Left kidney (tissue), 2 donors: Measurements from ENCODE around the gene MEIS2. TPM values are rescaled to one million over a fixed set of nuclear protein-coding genes. Genes with fewer than 3 reads are reported as not detected.

Source experiments
- DNase-seq: peaks from one replicate; pipeline ENCODE4 v3.0.0-alpha.2; 2013
- polyA plus RNA-seq: library from polyadenylated mRNA; unstranded; fragments of 120-200 nt; gene quantifications from one replicate; pipeline ENCODE4 v1.2.1, GENCODE V29; 2013; ENCODE audit not compliant: insufficient read length

Gene MEIS2
- polyA plus RNA-seq, 1 donor: 178 TPM

DNA sequence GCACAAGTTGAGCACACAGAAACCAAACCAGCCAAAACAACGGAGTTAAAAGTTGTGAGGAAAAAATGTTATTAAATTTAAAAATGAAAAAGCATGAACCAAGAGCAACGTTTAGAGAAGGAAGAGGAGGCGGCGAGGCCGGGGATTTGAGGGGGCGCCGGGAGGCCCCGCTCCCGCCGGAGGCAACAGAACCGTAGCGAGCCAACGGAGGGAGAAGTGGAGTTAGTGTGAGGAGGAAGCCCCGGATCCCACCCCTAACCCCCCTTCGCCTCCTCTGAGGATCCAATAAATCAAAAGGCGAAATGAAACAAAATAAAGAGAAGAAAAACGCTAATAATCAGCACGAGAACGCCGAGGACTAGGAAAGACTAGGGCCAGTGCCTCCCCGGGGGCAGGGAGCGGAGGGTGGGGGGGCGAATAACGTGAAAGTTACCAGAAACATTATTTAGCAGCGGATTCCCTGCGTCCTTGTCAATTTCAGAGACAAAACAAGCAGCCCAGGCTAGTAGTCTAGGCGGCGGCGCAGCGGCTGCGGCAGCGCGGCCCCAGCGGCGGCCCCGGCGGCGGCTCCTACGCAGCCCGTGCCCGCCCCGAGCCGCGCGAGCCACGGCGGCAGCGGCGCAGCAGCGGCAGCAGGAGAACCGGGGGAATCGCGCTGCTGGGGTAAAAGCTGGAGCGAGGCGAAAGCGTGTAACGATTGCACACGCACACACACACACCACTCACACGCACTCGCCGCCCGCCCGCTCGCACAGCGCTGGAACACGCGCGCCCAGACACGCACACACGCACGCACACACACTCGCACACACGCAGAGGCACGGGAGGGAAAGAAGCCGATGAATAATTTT lies 1.7 kb downstream of the MEIS2 start:
- no peak for DNase-seq

DNA sequence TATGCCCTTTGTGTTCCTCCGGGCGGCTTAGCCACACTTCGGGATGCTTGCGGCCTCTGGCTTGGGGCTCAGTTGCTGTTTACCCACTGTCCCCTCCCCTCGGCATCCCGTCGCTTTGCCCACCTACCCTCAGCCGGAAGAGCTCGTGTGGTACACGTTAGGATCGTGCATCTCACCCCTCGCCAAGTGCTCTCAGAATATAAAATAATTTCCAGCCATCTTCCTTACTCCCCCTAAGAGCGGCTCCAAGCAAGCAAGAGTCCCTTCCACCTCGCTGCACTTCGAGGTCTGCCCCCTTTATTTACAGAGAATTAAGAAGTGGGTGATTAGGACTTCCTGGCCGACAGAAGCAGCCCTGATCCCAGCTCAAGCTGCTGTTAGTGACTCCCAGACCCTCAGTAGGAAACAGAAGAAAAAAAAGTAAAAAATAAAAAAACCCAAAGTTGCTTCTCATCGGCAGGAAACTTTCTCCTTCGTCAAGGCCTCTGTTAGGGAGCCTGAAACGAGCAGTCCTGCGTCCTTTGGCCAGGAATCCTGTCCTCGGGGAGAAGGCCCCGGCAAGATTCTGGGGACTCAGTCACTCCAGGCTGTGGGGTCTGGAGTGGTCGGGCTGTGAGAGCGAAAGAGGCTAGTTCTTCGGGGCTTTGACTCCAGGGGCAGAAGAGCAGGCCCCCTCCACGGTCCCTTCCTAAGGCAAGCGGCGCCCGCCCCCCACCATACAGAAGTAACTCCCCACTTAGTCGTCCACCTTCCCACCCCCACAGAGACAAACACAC lies 3.0 kb downstream of the MEIS2 start:
- no peak for DNase-seq

DNA sequence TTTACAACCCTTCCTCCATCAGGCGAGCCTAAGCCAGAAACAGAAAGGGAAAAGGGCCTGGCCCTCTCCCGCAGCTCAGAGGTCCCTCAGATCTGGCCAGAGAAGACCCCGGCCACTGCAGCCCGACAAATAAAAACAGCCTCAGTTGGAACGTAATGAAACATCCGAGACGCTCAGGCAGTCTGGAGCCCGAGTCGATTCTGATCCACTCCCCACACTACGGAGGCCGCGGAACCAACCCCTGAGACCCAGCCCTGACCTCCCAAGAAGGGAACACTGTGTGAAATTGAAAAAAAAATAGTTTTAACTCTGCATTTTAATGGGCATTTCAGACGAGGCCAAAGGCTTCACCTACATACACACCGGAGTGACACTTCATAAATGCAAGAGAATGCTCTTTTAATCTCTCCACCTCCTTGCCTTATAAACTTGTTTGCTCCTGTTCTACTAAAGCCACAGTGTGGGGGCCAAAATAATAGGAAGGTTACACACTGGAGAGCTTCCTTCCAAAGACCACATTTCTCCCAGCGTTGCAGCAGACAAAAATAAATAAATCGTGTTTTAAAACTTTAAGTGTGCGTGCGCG lies 3.7 kb downstream of the MEIS2 start:
- no peak for DNase-seq

DNA sequence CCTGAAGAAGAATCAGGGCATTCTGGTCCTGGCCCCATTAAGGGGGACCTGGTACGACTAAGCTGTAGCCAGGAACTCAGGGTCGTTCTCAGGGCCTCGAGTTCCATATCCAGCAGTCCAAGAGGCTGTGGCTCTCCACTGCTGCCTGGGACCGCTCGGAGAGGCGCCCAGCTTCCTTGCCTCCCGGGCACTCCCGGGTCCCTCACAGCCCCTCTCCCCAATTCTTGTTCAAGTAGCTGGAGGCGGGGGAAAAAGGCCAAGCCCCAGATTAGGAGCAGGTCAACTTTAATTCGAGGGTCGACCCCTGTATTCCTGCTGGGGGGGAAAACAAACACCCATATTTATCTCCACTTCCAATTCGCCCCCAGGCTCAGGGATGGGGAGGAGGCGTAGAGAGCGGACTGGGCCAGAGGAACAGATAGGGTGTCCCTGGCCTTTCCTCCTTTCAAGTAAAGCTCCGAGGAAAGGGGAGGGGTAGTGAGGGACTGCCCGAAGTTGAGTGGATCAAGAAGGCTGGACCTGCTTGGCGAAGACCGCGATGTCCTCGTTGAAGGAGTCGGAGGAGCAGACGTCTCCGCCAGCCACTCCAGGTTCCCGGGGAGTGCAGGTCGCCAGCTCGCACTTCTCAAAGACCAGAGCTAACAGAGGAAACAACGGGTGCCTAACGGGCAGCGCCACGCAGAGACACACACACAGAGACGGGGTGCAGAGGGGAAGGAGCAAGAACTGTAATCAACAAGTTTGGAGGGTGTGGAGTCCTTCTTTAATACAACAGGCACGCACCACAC lies 4.4 kb downstream of the MEIS2 start:
- DNase-seq: no peak

DNA sequence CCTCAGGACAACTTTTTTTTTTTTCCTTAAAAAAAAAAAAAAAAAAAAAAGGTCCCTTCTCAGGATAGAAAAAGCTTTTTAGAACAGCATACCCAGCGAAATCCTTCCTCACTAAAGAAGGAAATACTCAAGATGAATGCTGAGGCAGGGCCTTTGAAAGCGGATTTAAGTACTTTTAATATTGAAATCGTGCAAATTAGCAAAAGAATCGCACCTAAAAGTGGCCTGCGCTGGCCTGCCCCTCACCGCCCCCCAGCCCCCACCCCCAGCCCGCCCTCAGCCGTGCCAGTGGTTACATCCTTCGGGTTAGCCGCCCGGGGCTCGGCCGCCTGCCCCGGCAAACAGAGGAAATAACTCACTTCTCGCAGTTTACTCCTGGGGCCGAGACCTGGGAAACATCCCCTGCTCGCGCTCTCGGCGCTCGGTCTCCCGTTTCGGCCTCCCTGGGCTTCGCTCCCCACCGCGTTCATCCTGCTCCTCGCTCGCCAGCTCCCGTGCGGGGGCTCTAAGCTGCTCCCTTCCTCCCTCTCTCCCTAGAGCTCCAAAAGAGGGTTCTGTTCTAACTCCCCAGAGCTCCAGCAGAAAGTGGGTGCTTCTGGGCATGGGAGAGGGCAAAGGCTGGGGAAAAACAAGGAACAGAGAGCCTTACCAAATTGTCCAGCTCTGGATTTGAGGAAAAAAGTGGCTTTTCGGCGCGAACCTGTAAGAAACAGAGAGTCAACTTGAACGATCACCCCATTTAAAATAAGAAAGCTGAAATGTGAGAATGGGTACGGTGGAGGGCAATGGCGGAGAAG lies 5.2 kb downstream of the MEIS2 start:
- DNase-seq: no peak

DNA sequence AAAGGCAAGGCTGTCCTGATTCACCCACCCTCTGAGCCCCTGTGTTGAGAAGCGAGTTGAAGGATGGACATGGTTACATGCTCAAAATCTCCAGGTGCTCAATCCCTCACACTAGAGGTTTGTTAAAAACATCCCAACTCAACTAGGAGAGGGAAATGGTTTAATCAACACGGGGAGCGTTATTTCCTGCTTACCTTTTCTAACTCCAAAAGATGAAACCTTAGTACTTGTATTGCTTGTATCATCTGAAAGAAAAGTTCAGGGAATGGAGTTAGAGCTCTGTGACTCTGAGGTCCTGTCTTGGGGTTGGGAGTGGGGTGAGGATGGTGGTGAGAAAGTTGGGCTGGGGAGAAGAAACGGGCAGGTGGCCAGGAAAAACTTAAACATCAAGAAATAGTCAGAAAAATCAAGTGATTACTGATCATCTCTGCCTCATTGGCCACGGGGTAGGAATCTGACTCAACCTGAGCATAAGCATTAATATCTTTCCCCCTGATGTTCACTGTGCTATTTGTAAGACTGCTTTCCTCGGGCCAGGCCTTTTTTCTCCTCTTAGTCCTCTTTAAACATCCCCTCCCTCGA lies 5.9 kb downstream of the MEIS2 start:
- DNase-seq: no peak

DNA sequence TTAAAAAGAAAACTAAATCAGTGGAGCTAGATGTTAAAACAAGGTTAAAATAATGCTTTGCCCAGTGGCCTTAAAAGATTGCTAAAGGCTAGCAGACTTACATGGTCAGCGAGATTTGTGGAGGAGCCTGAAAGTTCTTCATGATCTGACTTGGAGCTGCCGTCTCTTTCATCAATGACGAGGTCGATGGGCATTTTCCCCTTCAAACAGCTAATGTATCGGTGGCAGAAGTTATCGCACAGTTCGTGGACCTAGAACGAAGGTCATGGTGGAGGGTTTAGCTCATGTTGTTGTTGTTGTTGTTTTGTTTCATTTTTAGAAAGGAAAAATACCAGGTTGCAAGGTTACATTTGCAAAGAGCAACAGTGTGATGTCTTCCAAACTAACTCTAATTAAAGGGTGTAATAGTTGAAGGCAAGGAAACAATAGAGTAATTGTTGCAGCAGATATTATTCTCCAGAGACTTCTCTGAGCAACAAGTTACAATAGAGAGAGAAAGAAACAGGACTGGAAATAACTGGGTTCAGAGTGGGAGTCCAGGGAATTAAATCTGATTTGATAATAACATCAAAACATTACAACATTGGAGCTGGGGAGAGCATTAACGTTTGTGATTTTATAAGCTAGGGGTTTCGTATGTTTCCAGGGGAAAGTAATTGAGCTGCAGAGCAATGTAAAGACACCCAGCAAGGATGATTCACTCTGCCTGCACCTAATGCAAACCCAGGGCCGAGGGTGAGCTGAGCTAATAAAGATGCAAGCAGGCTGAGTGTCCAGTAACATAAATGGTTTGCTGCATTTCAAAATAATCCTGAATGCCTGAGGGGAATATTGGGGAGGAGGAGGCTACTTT lies 6.6 kb downstream of the MEIS2 start:
- no peak for DNase-seq

DNA sequence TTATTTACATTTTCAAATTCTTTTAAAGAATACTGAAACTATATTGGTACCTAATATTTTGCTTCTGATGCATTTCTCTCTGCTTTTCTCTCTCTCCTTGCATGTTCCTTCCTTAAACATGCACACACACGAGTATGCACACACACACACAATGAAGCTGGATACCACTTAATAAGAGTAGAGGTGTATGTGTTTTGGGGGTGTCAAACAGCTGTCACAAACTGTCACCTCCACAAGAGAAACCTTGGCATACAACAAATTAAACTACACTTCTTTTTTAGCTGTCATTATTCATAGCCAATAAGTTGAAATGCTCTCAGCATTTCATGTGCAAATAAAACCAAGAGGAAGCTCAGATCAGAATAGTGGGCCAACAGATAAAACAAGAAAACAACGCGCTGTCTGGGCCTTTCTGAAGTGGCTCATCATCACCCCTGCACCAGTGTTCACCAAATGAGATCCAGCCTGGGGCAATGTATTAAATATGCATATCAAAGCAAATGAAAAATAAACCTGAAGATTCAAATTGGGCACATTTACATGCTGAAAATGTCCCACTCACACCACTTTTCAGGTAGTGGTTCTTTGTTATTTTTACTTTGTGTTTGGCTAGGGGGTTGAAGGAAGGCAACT lies 9.7 kb downstream of the MEIS2 start:
- no peak for DNase-seq

DNA sequence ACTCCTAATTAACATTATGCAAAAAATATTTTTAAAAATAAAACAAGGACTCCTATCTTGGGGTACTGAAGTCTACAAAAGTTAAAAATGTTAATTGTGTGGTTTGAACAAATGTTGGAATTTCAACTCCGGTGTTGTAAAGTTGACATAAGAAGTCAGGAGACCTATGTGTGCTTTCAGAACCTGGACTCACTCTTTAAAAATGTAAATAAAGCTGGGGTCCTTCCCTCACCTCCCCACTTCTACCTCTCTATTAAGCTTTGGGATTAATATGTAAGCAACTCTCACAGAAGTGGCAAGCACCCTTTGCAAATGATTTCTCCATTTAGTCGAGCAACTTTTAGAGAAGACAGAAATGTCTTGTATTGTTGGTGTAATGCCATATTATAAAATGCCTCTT lies 11.9 kb downstream of the MEIS2 start:
- DNase-seq: no peak

DNA sequence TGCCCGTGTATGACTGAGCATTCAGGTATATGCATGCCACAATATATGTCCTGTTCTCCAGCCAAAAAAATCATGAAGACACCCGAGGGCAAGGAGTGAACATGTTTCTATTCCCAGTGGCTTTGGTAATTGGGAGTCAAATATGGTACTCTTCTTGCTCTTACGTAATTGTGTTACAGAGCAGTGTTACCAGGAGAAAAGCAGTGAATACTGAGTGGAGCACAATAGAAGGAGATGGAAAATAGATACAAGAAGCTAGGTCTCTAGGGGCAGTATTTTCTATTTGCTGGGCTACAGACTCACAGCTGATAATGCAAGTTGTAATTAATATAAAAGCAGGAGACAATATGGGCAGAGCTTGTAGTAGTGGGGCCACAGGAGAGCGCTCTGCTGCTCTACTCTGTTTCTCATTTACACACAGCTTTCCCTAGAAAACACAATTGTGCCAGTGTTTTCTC lies 13.2 kb downstream of the MEIS2 start:
- DNase-seq: no peak

DNA sequence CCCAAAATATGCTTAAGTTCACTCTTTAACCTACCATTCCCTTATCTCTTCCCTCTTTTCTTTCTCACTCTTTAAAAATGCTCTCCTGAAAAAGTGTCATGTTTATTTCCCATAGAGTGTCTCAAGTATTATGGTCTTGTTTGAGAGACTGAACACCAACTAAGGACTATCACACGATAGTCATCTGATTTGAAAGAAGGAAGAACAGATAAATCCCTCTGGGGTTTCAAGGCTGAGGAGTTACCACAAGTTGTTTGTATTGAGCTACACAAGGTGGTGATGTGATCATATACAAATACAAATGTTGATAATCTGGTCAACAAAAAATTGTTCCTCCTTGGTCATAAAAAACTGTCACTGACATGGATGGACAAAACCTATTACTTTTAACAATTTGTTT lies 13.8 kb downstream of the MEIS2 start:
- DNase-seq: no peak

DNA sequence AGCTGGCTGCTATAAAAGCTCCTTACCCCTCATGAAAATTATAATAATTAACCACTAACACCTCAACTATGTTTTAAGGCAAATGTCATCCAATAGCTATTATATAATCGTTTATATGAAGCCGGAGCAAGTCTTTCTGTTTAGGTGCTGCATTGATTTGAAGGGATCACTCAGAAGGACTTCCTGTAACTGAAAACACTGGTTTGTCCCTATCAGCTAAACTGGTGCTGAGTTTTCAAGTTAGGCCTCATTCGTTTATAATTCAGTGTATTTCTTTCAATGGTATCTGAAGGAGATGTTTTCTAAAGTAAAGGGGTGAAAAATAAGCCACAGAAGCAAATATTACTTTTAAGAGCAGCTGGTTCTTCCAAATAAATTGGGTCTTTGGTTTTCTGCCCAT lies 14.2 kb downstream of the MEIS2 start:
- no peak for DNase-seq

DNA sequence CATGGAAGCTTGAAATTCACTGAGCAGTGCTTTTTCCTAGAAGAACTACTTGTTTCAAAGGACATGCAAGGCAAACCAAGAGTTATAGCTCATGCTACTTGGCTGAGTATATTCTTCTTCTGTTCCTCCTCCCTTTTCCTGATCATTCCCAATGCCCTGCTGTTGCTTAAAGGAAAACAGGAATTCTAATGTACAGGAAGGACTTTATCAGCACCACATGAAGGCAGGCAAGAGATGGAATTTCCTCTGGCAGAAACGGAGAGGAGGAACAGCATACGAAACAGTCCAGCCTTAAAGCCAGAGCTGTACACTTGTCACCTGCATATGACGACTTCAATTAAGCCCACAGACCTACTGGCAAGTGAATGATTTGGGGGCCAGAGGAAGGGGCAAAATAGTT lies 15.7 kb downstream of the MEIS2 start:
- DNase-seq: no peak

DNA sequence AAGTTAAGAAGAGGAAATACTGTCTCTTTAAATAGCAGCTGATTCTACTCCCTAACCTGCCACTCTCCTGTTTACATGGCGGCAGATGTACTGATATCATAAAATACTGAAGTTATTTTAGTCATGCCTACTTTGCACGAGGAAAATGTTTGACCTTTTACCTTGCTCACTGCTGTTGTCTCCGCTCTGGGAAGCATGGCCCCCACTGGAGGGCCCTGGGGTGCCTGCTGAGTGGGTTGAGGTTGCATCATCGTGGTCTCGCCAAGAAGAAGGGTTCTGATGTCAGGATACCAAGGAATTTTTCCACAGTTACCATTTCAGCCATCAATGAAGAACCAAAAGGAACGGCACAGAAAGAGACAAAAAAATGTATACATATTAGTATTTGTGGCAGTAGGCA lies 16.7 kb downstream of the MEIS2 start:
- DNase-seq: no peak

DNA sequence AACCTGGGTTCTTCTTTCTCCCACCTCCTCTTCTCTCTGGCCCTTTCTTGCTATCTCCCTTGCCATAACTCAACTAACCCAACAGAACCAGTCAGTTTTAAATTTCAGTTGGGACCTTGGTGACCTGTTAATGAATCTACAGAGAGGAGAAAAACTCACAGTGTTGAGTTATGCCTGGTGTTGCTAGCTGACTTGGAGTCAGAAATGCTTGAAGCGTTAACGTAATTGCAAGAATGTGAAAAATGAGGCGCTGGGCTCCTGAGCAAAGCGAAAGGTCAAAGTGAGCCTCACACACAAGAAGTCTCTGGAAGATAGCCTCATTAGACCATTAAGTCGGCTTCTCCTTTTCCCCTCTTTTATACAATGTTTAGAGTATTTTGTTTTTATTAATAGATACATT lies 18.4 kb downstream of the MEIS2 start:
- no peak for DNase-seq

DNA sequence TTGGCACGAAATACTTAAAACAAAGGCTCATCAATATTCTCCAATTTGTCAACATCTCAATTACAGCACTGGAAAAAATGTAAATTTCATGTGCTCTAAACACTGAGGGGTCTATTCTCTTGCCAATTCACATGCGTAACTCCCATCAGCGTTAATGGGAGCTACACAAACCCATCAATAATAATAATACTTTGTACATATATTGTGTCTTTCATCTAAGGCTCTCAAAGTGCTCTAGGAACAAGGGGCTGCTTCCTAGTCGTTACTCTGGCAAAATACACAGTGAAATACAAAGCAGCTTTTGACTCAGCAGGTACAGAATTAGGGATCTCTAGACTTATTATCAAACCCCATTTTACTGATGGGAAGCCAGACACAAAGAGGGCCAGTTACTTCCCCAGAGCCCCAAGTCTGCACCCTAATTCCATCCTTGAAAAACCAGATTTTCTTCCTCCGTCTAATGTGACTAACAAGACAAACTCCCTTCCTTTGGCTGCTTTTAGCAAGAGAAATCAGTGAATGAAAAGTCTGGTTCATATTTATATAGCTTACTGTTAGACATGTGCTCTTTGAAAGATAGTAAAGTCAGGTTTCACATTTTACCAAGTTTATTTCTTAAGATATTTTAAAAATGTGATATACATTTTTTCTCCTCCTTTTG lies 20.0 kb downstream of the MEIS2 start:
- DNase-seq: no peak

DNA sequence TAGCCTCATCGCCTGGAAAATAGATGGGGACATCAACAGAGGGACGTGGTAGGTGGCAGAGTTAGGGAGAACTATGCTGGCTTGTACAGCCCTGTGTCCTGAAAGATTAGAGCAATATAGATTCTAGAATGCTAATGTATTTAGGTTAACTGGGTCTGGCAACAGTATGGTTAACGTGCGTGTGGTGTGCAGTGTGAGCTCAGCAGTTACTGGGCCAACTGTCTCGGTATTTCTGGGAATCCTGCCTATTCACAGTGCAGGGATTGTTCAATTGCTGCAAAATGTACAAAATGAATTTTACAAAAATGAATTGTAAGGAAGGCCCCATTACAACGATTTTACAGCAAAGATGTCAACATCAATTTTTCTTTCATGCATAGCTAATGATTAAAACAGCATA lies 20.6 kb downstream of the MEIS2 start:
- DNase-seq: no peak

DNA sequence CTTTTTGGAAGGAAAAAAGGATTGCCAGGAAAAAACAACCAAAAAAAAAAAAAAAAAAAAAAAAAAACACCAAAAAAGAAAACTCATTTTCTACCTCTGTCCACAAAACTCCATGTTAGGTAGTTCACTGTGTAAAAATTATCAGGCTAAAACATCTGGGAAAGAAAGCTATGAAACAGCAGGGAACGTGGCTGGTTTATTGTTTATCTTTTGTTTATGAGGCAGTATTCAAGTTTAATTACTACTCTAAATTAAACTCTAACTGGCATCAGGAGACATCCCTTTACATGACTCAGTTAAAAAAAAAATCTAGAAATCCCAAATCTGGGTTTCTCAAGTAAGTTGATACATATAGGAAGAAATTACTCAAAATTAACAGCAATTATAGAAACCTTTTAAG lies 21.8 kb downstream of the MEIS2 start:
- DNase-seq: no peak
